ENCODE measurements around the gene FLT3LG.

Gene FLT3LG

DNA sequence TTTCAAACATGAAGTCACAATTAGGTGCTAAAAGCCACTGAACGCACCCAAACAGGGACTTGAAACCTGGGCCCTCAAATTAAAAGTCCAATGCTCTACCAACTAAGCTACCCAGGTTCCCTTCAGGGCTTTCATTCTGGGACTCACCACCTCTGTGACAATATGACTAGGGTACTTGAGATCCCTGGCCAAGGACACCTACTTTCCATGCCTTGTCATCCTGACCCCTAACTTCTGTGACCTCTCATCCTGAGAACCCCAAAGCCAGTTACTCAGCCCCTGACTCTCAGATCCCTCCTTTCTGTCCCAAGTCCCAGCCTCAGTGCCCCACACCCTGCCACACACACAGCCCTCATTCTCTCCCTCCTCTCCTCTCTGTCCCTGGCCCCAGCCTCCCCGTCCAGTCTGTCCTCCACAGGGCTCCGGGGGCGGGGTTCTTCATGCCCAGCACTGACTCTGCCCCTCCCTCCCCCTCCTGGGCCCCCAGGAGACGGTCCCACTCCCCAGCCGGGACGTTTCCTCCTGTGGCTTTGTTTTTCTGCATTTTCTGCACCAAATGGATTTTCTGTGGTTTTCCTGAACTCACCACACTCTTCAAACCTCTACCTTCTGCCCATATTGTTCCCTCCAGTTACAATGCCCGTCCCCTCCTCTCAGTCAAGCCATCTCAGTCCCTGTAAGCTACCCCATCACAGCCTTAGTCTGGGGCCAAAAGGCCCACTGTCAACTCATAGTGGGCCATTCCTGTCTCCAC, 60.8 kb downstream of the FLT3LG start:
- peak overlapping the region; percentile 56 for H3K4me3 ChIP-seq (ENCODE audit: low read length)
- DNase-seq (ENCODE audit: low read depth) = no peak
- TF ChIP-seq, protein P1, sequence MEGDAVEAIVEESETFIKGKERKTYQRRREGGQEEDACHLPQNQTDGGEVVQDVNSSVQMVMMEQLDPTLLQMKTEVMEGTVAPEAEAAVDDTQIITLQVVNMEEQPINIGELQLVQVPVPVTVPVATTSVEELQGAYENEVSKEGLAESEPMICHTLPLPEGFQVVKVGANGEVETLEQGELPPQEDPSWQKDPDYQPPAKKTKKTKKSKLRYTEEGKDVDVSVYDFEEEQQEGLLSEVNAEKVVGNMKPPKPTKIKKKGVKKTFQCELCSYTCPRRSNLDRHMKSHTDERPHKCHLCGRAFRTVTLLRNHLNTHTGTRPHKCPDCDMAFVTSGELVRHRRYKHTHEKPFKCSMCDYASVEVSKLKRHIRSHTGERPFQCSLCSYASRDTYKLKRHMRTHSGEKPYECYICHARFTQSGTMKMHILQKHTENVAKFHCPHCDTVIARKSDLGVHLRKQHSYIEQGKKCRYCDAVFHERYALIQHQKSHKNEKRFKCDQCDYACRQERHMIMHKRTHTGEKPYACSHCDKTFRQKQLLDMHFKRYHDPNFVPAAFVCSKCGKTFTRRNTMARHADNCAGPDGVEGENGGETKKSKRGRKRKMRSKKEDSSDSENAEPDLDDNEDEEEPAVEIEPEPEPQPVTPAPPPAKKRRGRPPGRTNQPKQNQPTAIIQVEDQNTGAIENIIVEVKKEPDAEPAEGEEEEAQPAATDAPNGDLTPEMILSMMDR (IDR thresholded peaks at IDR 0.05; ENCODE audit: insufficient read depth, low read depth, low read length, missing control alignments) = no peak

Measured in epithelial cell of esophagus (primary cell).